ENCODE measurements around the gene CRYBG1. TPM values are rescaled to one million over a fixed set of nuclear protein-coding genes. Genes with fewer than 3 reads are reported as not detected.

Gene CRYBG1
- total and polyA plus RNA-seq, 10 of the 15 experiments (the other 5 are each of a cell fraction or from before 2014, with no cell fraction given), result 6.5 to 57.0 (median 25.2) TPM

DNA sequence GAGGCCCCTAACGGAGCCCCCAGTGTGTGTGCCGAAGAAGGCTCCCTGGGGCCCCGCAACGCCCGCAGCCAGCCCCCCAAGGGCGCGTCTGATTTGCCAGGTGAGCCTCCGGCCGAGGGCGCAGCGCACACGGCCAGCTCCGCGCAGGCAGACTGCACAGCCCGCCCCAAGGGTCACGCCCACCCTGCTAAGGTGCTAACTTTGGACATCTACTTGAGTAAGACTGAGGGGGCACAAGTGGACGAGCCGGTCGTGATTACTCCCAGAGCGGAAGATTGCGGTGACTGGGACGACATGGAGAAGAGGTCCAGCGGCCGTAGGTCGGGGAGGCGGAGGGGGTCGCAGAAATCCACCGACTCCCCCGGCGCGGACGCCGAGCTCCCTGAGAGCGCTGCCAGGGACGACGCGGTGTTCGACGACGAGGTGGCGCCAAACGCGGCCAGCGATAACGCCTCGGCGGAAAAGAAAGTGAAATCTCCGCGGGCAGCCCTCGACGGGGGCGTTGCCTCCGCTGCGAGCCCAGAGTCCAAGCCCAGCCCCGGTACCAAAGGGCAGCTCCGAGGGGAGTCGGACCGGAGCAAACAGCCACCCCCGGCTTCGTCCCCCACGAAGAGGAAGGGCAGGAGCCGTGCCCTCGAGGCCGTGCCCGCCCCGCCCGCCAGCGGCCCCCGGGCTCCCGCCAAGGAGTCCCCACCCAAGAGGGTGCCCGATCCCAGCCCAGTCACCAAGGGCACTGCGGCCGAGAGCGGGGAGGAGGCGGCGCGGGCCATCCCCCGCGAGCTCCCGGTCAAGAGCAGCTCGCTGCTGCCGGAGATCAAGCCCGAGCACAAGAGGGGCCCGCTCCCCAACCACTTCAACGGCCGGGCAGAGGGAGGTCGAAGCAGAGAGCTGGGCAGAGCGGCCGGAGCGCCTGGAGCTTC lies 151.8 kb downstream of the CRYBG1 start (continued):
- TF ChIP-seq, protein P1, sequence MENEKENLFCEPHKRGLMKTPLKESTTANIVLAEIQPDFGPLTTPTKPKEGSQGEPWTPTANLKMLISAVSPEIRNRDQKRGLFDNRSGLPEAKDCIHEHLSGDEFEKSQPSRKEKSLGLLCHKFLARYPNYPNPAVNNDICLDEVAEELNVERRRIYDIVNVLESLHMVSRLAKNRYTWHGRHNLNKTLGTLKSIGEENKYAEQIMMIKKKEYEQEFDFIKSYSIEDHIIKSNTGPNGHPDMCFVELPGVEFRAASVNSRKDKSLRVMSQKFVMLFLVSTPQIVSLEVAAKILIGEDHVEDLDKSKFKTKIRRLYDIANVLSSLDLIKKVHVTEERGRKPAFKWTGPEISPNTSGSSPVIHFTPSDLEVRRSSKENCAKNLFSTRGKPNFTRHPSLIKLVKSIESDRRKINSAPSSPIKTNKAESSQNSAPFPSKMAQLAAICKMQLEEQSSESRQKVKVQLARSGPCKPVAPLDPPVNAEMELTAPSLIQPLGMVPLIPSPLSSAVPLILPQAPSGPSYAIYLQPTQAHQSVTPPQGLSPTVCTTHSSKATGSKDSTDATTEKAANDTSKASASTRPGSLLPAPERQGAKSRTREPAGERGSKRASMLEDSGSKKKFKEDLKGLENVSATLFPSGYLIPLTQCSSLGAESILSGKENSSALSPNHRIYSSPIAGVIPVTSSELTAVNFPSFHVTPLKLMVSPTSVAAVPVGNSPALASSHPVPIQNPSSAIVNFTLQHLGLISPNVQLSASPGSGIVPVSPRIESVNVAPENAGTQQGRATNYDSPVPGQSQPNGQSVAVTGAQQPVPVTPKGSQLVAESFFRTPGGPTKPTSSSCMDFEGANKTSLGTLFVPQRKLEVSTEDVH (IDR thresholded peaks at IDR 0.05; ENCODE audit: low read depth, partially characterized antibody), result no peak
- TF ChIP-seq SMC3 (IDR thresholded peaks at IDR 0.05; ENCODE audit: borderline replicate concordance, low read length) (peak; percentile 27; the same call in 1 of the 2 replicates), MEF2B (IDR thresholded peaks at IDR 0.05; ENCODE audit: partially characterized antibody, poor library complexity, severe bottlenecking) (peak; percentile 8), HDGF (IDR thresholded peaks at IDR 0.05) (no peak), ETV6 (conservative IDR thresholded peaks at IDR 0.05 in 1 of 2, IDR thresholded peaks at IDR 0.05 in 1 of 2; ENCODE audit: borderline replicate concordance in 1 of 2, low read depth in 1 of 2) (no peak), IRF4 (IDR thresholded peaks at IDR 0.05; ENCODE audit: low read depth, low read length) (0 out of 2 replicates have a peak, but pooled peaks have one; percentile 18), ZBED1 (IDR thresholded peaks at IDR 0.05; ENCODE audit: borderline replicate concordance) (0 out of 2 replicates have a peak, but pooled peaks have one; percentile 7), LARP7 (IDR thresholded peaks at IDR 0.05) (peak; percentile 35; the same call in 1 of the 2 replicates), BHLHE40 (IDR thresholded peaks at IDR 0.05; ENCODE audit: borderline replicate concordance in 1 of 2, low read depth in 2 of 2, low read length in 1 of 2) (0 out of 4 replicates have a peak, but pooled peaks of 1 of the 2 experiments have one; percentile 4), DPF2 (IDR thresholded peaks at IDR 0.05) (peak; percentile 72; the same call in 1 of the 2 replicates), POLR2A (IDR thresholded peaks at IDR 0.05; ENCODE audit: low read depth, low read length) (peak; percentile 57; the same call in 1 of the 2 replicates), PAX5 (IDR thresholded peaks at IDR 0.05; ENCODE audit: borderline replicate concordance, low read depth, low read length) (no peak), EED (IDR thresholded peaks at IDR 0.05; ENCODE audit: low read depth) (peak; percentile 40; the same call in 1 of the 2 replicates), IKZF2 (IDR thresholded peaks at IDR 0.05) (peak; percentile 18 to 19; a peak in 1 of 4 replicates), CREM (IDR thresholded peaks at IDR 0.05; ENCODE audit: low read depth) (peak; percentile 48; the same call in 1 of the 2 replicates), RB1 (IDR thresholded peaks at IDR 0.05; ENCODE audit: borderline replicate concordance) (0 out of 2 replicates have a peak, but pooled peaks have one; percentile 65), MEF2A (IDR thresholded peaks at IDR 0.05; ENCODE audit: insufficient read depth, low read depth, low read length) (0 out of 2 replicates have a peak, but pooled peaks have one; percentile 27), NBN (IDR thresholded peaks at IDR 0.05) (0 out of 2 replicates have a peak, but pooled peaks have one; percentile 46), RBBP5 (conservative IDR thresholded peaks at IDR 0.05) (peak; percentile 98)
- TF ChIP-seq, protein P2, sequence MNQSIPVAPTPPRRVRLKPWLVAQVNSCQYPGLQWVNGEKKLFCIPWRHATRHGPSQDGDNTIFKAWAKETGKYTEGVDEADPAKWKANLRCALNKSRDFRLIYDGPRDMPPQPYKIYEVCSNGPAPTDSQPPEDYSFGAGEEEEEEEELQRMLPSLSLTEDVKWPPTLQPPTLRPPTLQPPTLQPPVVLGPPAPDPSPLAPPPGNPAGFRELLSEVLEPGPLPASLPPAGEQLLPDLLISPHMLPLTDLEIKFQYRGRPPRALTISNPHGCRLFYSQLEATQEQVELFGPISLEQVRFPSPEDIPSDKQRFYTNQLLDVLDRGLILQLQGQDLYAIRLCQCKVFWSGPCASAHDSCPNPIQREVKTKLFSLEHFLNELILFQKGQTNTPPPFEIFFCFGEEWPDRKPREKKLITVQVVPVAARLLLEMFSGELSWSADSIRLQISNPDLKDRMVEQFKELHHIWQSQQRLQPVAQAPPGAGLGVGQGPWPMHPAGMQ (IDR thresholded peaks at IDR 0.05; ENCODE audit: borderline replicate concordance), result no peak
